Measurements from ENCODE around the gene FOXP1. TPM values are rescaled to one million over a fixed set of nuclear protein-coding genes. Genes with fewer than 3 reads are reported as not detected.
"Not testable (repeated sequence)": the region's sequence is repeated elsewhere in the genome, so short reads cannot be mapped to it uniquely, and the experiment has no call there.

The FOXP1 gene
- total RNA-seq, 3 donors from 2014 or later: 61.9 to 267 (median 146) TPM

DNA sequence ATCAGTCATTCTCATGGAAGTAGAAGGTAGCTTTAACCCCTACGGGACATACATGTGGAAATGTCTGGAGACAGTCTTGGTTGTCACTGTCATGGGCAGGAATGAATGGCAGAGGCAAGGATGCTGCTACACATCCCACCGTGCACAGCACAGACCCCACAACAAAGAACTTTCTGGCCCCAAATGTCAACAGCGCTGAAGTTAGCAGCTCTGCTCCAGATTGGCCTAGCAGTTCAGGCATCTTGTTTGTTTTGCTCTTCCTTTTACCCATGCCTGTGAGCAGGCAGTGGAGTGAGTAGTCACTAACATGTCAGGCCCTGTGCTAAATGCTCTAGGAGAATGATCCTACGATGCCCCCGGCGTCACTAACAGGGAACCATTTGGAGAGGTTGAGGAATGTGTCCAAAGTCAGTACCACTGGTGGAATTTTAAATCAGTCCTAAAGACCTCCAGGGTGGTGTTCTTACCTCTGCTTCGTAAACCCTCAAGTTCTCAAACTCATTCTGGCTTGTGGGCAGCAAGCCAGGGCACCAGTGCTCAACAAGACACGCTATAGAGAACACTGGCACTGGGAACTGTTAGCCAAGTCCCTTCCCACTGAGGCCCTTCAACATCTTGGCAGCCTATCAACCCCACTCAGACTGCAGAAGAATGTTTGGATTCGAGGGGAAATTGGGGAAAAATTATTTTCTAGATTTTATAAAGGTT lies 142.2 kb downstream of the FOXP1 start:
- no peak for TF ChIP-seq POLR2A (IDR thresholded peaks at IDR 0.05)
- TF ChIP-seq POLR2AphosphoS5 (IDR thresholded peaks at IDR 0.05): no peak
- TF ChIP-seq, protein P1, sequence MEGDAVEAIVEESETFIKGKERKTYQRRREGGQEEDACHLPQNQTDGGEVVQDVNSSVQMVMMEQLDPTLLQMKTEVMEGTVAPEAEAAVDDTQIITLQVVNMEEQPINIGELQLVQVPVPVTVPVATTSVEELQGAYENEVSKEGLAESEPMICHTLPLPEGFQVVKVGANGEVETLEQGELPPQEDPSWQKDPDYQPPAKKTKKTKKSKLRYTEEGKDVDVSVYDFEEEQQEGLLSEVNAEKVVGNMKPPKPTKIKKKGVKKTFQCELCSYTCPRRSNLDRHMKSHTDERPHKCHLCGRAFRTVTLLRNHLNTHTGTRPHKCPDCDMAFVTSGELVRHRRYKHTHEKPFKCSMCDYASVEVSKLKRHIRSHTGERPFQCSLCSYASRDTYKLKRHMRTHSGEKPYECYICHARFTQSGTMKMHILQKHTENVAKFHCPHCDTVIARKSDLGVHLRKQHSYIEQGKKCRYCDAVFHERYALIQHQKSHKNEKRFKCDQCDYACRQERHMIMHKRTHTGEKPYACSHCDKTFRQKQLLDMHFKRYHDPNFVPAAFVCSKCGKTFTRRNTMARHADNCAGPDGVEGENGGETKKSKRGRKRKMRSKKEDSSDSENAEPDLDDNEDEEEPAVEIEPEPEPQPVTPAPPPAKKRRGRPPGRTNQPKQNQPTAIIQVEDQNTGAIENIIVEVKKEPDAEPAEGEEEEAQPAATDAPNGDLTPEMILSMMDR (IDR thresholded peaks at IDR 0.05): no peak
- intact Hi-C loops (cut with DNase I; ENCODE audit: low total_unique reads): no loop called here
- H3K36me3 ChIP-seq: no peaks in the 10 kb centered on the region
- H3K4me3 ChIP-seq: no peak overlapping the region
- DNase-seq (ENCODE audit: low spot score in 2 of 2): no peak
- no peaks in the 10 kb centered on the region for H3K9me3 ChIP-seq
- H3K27ac ChIP-seq: peak overlapping the region; percentile 42 to 67
- H3K4me1 ChIP-seq: peaks cover 6 to 25% of the 10 kb centered on the region in 2 donors
- H3K27me3 ChIP-seq: no peaks in the 10 kb centered on the region

DNA sequence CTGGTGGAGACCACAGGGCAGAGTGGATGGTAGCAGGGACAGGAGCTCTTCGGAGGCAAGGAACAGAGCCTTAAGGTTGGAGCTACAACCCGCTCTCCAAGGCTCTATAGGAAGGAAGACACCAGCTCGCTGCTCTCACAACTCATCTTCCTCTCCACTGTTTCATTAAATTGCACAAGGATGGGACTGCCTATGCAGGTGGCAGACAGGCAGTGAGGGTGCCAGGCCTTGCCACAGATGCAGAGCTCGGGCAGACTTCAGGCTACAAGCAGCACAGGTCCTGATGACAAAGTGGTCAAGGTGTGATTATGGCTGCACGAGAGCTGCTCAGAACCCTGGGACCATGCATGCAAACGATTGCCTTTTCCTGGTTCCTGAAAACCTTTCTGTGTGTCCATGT lies 144.6 kb downstream of the FOXP1 start:
- H3K4me1 ChIP-seq: peaks cover 6 to 15% of the 10 kb centered on the region in 2 donors
- no peak for TF ChIP-seq POLR2A (IDR thresholded peaks at IDR 0.05)
- TF ChIP-seq, protein P1 (IDR thresholded peaks at IDR 0.05): no peak
- TF ChIP-seq POLR2AphosphoS5 (IDR thresholded peaks at IDR 0.05): no peak
- no peaks in the 10 kb centered on the region for H3K36me3 ChIP-seq
- DNase-seq (ENCODE audit: low spot score in 2 of 2): no peak
- H3K27me3 ChIP-seq: no peaks in the 10 kb centered on the region
- no peaks in the 10 kb centered on the region for H3K9me3 ChIP-seq
- H3K27ac ChIP-seq: peak overlapping the region in 1 of 2 donors; percentile 8
- no peak overlapping the region for H3K4me3 ChIP-seq
- intact Hi-C loops (cut with DNase I; ENCODE audit: low total_unique reads): no loop called here

DNA sequence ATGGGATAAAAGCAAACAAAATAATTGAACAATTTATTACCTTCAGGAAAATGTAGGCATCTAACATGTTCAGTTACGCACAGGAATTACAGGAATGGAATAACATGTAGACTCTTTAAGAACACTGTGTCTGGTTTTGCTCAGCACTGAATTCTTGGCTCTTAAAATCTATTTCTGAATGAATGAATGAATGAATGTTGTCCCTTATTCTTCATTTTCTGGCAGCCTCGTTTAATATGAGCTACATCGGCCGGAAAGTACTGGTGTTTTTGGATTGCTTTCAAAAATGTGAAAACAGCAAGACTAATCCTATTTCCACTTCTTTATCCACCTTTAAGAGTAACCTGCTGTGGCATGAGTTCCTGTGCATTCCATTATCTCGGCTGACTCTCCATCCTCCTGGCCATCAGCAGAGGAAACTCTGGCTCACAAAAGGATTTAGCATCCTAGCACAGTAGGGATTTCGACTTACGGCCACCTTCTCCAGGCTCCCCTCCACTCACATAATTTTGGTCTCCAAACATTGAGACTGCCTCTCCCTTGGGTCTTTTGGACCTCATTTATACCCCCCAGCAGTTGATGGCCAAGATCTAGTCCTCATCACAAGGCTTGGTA lies 145.3 kb downstream of the FOXP1 start:
- no peak for DNase-seq (ENCODE audit: low spot score in 2 of 2)
- no peaks in the 10 kb centered on the region for H3K36me3 ChIP-seq
- no peak for TF ChIP-seq POLR2A (IDR thresholded peaks at IDR 0.05)
- TF ChIP-seq, protein P1 (IDR thresholded peaks at IDR 0.05): no peak
- no peak for TF ChIP-seq POLR2AphosphoS5 (IDR thresholded peaks at IDR 0.05)
- H3K4me3 ChIP-seq: no peak overlapping the region
- H3K9me3 ChIP-seq: no peaks in the 10 kb centered on the region
- intact Hi-C loops (cut with DNase I; ENCODE audit: low total_unique reads): no loop called here
- H3K27me3 ChIP-seq: no peaks in the 10 kb centered on the region
- H3K4me1 ChIP-seq: peaks cover 6 to 9% of the 10 kb centered on the region in 2 donors
- H3K27ac ChIP-seq: peak overlapping the region in 1 of 2 donors; percentile 9

DNA sequence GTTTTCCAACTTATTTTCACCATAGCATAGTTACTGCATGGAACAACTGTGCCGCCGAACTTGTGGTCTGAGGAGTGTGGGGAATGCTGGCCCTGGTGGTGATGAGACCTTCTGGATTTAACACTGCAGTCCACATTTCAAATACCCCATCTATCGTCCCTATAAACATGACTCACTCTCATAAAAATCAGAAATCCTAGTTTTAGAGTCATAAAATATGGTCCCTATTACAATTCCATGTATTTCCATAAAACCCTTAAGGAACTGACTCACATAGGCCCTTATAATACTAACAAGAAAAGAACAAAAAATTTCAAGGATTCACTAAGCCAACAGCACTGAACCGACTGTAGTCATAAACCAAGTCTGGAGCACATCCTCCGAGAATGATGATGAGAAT lies 147.2 kb downstream of the FOXP1 start:
- Histone ChIP-seq H3K27me3 (no peaks in the 10 kb centered on the region), H3K36me3 (no peaks in the 10 kb centered on the region), H3K4me1 (peaks cover 6 to 7% of the 10 kb centered on the region in 2 donors), H3K27ac (peak overlapping the region in 1 of 2 donors; percentile 50), H3K4me3 (no peak overlapping the region), H3K9me3 (no peaks in the 10 kb centered on the region)
- intact Hi-C loops (cut with DNase I; ENCODE audit: low total_unique reads): no loop called here
- no peak for TF ChIP-seq POLR2AphosphoS5 (IDR thresholded peaks at IDR 0.05)
- TF ChIP-seq, protein P1 (IDR thresholded peaks at IDR 0.05): no peak
- TF ChIP-seq POLR2A (IDR thresholded peaks at IDR 0.05): no peak
- DNase-seq (ENCODE audit: low spot score in 2 of 2): no peak

DNA sequence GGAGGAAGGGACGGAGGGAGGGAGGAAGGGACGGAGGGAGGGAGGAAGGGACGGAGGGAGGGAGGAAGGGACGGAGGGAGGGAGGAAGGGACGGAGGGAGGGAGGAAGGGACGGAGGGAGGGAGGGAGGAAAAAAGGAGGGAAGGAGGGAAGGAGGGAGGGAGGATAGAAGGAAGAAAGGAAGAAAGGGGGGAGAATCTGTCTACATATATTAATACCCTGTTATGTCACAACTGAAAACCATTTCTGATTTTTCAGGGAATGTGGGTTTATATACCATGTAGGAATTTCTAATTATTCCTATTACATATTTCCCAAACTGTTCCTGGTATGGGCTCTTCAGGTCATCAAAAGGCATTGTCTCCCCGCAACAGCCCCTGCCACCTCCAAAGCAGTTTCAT lies 147.7 kb downstream of the FOXP1 start:
- H3K27ac ChIP-seq: peak overlapping the region in 1 of 2 donors; percentile 50
- H3K36me3 ChIP-seq; DNase-seq (ENCODE audit: low spot score in 2 of 2); H3K9me3 ChIP-seq; H3K4me3 ChIP-seq; H3K4me1 ChIP-seq; H3K27me3 ChIP-seq; intact Hi-C loops (cut with DNase I; ENCODE audit: low total_unique reads): not testable (repeated sequence)

All from breast epithelium (tissue), 4 donors.